ENCODE results near the gene MEIS2. TPM values are rescaled to one million over a fixed set of nuclear protein-coding genes. Genes with fewer than 3 reads are reported as not detected.

MEIS2 gene
- total RNA-seq, 6 experiments from 2014 or later = 31.8 to 48.0 (median 42.8) TPM

DNA sequence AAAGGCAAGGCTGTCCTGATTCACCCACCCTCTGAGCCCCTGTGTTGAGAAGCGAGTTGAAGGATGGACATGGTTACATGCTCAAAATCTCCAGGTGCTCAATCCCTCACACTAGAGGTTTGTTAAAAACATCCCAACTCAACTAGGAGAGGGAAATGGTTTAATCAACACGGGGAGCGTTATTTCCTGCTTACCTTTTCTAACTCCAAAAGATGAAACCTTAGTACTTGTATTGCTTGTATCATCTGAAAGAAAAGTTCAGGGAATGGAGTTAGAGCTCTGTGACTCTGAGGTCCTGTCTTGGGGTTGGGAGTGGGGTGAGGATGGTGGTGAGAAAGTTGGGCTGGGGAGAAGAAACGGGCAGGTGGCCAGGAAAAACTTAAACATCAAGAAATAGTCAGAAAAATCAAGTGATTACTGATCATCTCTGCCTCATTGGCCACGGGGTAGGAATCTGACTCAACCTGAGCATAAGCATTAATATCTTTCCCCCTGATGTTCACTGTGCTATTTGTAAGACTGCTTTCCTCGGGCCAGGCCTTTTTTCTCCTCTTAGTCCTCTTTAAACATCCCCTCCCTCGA is 5.9 kb downstream of the MEIS2 start:
- peaks cover 68% of the 10 kb centered on the region for H3K4me1 Mint-ChIP-seq (ENCODE audit: low read depth)
- peaks cover 4% of the 10 kb centered on the region for H3K27me3 Mint-ChIP-seq (ENCODE audit: insufficient read depth)
- no peaks in the 10 kb centered on the region for H3K9me3 Mint-ChIP-seq
- no peak for TF ChIP-seq CTCF (IDR thresholded peaks at IDR 0.05)
- peak overlapping the region; percentile 75 for H3K27ac Mint-ChIP-seq
- H3K36me3 Mint-ChIP-seq (ENCODE audit: low read depth) = peaks cover 70% of the 10 kb centered on the region
- H3K4me3 Mint-ChIP-seq = peak overlapping the region; percentile 22
- no peak for DNase-seq

- peak; percentile 67 for DNase-seq
- Mint-ChIP-seq H3K27ac (peak overlapping the region; percentile 75), H3K4me1 (ENCODE audit: low read depth) (peaks cover 69% of the 10 kb centered on the region), H3K27me3 (ENCODE audit: insufficient read depth) (peaks cover 4% of the 10 kb centered on the region; the same call in 1 of the 2 replicates), H3K36me3 (ENCODE audit: low read depth) (peaks cover 67% of the 10 kb centered on the region), H3K9me3 (no peaks in the 10 kb centered on the region), H3K4me3 (peak overlapping the region; percentile 22)
- TF ChIP-seq CTCF (IDR thresholded peaks at IDR 0.05) = no peak
Observed at GRCh38 chr15:37093480-37094332, 6.6 kb downstream of the MEIS2 start.

DNA sequence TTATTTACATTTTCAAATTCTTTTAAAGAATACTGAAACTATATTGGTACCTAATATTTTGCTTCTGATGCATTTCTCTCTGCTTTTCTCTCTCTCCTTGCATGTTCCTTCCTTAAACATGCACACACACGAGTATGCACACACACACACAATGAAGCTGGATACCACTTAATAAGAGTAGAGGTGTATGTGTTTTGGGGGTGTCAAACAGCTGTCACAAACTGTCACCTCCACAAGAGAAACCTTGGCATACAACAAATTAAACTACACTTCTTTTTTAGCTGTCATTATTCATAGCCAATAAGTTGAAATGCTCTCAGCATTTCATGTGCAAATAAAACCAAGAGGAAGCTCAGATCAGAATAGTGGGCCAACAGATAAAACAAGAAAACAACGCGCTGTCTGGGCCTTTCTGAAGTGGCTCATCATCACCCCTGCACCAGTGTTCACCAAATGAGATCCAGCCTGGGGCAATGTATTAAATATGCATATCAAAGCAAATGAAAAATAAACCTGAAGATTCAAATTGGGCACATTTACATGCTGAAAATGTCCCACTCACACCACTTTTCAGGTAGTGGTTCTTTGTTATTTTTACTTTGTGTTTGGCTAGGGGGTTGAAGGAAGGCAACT is 9.7 kb downstream of the MEIS2 start:
- Mint-ChIP-seq H3K9me3 (no peaks in the 10 kb centered on the region), H3K4me3 (no peak overlapping the region), H3K36me3 (ENCODE audit: low read depth) (peaks cover 61% of the 10 kb centered on the region), H3K27ac (no peak overlapping the region), H3K4me1 (ENCODE audit: low read depth) (peaks cover 71% of the 10 kb centered on the region), H3K27me3 (ENCODE audit: insufficient read depth) (no peaks in the 10 kb centered on the region)
- no peak for TF ChIP-seq CTCF (IDR thresholded peaks at IDR 0.05)
- no peak for DNase-seq

DNA sequence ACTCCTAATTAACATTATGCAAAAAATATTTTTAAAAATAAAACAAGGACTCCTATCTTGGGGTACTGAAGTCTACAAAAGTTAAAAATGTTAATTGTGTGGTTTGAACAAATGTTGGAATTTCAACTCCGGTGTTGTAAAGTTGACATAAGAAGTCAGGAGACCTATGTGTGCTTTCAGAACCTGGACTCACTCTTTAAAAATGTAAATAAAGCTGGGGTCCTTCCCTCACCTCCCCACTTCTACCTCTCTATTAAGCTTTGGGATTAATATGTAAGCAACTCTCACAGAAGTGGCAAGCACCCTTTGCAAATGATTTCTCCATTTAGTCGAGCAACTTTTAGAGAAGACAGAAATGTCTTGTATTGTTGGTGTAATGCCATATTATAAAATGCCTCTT is 11.9 kb downstream of the MEIS2 start:
- Mint-ChIP-seq H3K27me3 (ENCODE audit: insufficient read depth) (no peaks in the 10 kb centered on the region), H3K36me3 (ENCODE audit: low read depth) (peaks cover 60% of the 10 kb centered on the region), H3K9me3 (no peaks in the 10 kb centered on the region), H3K27ac (no peak overlapping the region), H3K4me3 (no peak overlapping the region), H3K4me1 (ENCODE audit: low read depth) (peaks cover 51% of the 10 kb centered on the region)
- no peak for TF ChIP-seq CTCF (IDR thresholded peaks at IDR 0.05)
- DNase-seq = no peak

DNA sequence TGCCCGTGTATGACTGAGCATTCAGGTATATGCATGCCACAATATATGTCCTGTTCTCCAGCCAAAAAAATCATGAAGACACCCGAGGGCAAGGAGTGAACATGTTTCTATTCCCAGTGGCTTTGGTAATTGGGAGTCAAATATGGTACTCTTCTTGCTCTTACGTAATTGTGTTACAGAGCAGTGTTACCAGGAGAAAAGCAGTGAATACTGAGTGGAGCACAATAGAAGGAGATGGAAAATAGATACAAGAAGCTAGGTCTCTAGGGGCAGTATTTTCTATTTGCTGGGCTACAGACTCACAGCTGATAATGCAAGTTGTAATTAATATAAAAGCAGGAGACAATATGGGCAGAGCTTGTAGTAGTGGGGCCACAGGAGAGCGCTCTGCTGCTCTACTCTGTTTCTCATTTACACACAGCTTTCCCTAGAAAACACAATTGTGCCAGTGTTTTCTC is 13.2 kb downstream of the MEIS2 start:
- peaks cover 38% of the 10 kb centered on the region for H3K4me1 Mint-ChIP-seq (ENCODE audit: low read depth)
- peaks cover 61% of the 10 kb centered on the region for H3K36me3 Mint-ChIP-seq (ENCODE audit: low read depth)
- no peak for TF ChIP-seq CTCF (IDR thresholded peaks at IDR 0.05)
- no peaks in the 10 kb centered on the region for H3K9me3 Mint-ChIP-seq
- no peak overlapping the region for H3K4me3 Mint-ChIP-seq
- DNase-seq = no peak
- H3K27me3 Mint-ChIP-seq (ENCODE audit: insufficient read depth) = no peaks in the 10 kb centered on the region
- H3K27ac Mint-ChIP-seq = no peak overlapping the region

All from HFFc6 (cell line).